A172 (cell line): ENCODE data around the gene OVCH2. TPM values are rescaled to one million over a fixed set of nuclear protein-coding genes. Genes with fewer than 3 reads are reported as not detected.
A peak's percentile ranks its signal among the peaks of the same experiment; 100 is the strongest.
"Not testable (repeated sequence)": the region's sequence is repeated elsewhere in the genome, so short reads cannot be mapped to it uniquely, and the experiment has no call there.

ENCODE experiments used
- DNase-seq: peaks from one replicate; pipeline ENCODE4 v3.0.0-alpha.2; 2015; ENCODE audit warnings: low spot score
- total RNA-seq: library from RNA; depleted of rRNA; stranded (reverse); fragments of >200 nt; shearing (Covaris generic); gene quantifications from 2 replicates; pipeline ENCODE4 v1.2.3, GENCODE V29; 2014

Gene OVCH2
- total RNA-seq, 1 experiment from 2014 or later: not detected

GRCh38 chr11:7671347-7672215 lies 34.7 kb downstream of the OVCH2 start:
- no peak for DNase-seq

- DNase-seq: no peak
These were observed 35.6 kb downstream of the OVCH2 start for GRCh38 chr11:7670641-7671040.

- no peak for DNase-seq
These were observed 37.4 kb downstream of the OVCH2 start for GRCh38 chr11:7668911-7669310.

GRCh38 chr11:7668464-7668863 lies 37.8 kb downstream of the OVCH2 start:
- no peak for DNase-seq

GRCh38 chr11:7667460-7667859 lies 38.8 kb downstream of the OVCH2 start:
- no peak for DNase-seq

GRCh38 chr11:7666292-7666866 lies 39.9 kb downstream of the OVCH2 start:
- no peak for DNase-seq

- peak; percentile 80 for DNase-seq
These were observed 40.6 kb downstream of the OVCH2 start for GRCh38 chr11:7665473-7666291.

GRCh38 chr11:7664867-7665266 lies 41.4 kb downstream of the OVCH2 start:
- no peak for DNase-seq

GRCh38 chr11:7663531-7663930 lies 42.7 kb downstream of the OVCH2 start:
- not testable (repeated sequence) for DNase-seq

GRCh38 chr11:7657306-7658025 lies 48.8 kb downstream of the OVCH2 start:
- DNase-seq: peak; percentile 51

GRCh38 chr11:7656704-7657103 lies 49.6 kb downstream of the OVCH2 start:
- DNase-seq: no peak

- DNase-seq: no peak
These were observed 50.7 kb downstream of the OVCH2 start for GRCh38 chr11:7655253-7656217.

- DNase-seq: no peak
These were observed 52.0 kb downstream of the OVCH2 start for GRCh38 chr11:7654195-7654705.

- no peak for DNase-seq
These were observed 54.6 kb downstream of the OVCH2 start for GRCh38 chr11:7651700-7652099.

- no peak for DNase-seq
These were observed 55.1 kb downstream of the OVCH2 start for GRCh38 chr11:7651140-7651551.

- no peak for DNase-seq
These were observed 58.0 kb downstream of the OVCH2 start for GRCh38 chr11:7648264-7648663.

GRCh38 chr11:7646866-7647265 lies 59.4 kb downstream of the OVCH2 start:
- no peak for DNase-seq

- no peak for DNase-seq
These were observed 61.1 kb downstream of the OVCH2 start for GRCh38 chr11:7645206-7645605.

GRCh38 chr11:7643314-7643713 lies 63.0 kb downstream of the OVCH2 start:
- no peak for DNase-seq

- DNase-seq: no peak
These were observed 63.5 kb downstream of the OVCH2 start for GRCh38 chr11:7642747-7643146.
